Urothelium cell line (cell line): Measurements from ENCODE around the gene CERS1.

ENCODE experiments used
- DNase-seq: peaks from one replicate; pipeline ENCODE4 v3.0.0; 2011; ENCODE audit warnings: low spot score, mixed read lengths
- FAIRE-seq: peaks from 2 replicates; lab custom pipeline; 2011; peaks lifted over from hg19 to GRCh38; lab: Jason Lieb, UNC

Gene CERS1

GRCh38 chr19:18878058-18878797 is 17.7 kb downstream of the CERS1 start:
- no peak for DNase-seq
- no peak for FAIRE-seq

DNA sequence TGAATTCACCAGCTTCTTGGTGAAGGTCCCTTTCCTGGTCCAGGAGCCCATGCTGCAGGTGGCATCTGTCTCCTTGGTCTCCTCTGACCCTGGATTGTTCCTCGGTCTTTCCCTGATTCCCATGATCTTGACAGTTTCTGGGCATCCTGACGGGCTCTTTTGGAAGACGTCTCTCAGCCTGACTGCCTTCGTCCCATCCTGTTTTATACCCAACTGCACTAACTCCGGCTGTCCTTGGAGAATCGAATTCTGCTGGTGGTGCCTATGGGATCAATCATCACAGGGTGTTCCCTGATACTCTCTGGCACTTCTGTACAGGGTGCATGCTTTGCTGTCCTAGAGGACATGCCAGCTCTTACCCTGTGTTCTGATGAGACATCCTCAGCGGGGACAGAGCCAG is 19.1 kb downstream of the CERS1 start:
- no peak for FAIRE-seq
- DNase-seq, result no peak

DNA sequence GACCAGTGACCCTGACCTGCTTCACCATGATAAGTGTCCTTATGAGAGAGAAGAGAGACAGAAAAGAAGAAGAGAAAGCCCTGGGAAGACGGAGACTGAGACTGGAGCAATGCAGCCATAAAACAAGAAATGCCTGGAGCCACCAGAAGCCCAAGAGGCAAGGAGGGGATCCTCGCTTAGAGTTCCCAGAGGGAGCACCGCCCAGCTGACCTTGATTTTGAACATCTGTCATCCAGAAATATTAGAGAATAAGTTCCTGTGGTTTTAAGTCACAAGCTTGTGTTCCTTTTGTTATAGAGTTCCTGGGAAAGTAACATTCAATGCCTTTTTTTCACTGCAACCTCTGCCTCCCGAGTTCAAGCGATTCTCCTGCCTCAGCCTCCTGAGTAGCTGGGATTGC is 20.2 kb downstream of the CERS1 start:
- FAIRE-seq (no peak), DNase-seq (no peak)

DNA sequence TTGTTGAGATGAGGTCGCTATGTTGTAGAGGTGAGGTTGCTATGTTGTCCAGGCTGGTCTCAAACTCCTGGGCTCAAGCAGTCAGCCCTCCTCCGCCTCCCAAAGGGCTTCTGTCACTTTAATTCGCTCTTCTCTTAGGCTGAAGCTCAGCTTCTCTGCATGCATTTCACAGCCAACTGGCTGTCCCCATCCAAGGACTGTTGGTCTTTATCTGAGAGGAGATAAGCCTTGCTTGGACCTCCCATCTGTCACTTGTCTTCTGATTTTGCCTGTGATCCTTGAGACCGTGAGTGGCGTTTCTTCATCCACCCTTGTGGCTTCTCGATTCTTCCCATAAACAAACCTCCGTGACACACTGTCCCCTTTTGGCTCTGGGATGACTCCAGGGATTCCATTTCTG is 24.4 kb downstream of the CERS1 start:
- no peak for FAIRE-seq

GRCh38 chr19:18870531-18871172 is 25.3 kb downstream of the CERS1 start:
- DNase-seq (no peak), FAIRE-seq (no peak)

More for the DNA sequence above, 24.4 kb downstream of the CERS1 start:
- DNase-seq, result no peak

GRCh38 chr19:18869781-18870530 is 26.0 kb downstream of the CERS1 start:
- DNase-seq, result no peak
- FAIRE-seq, result no peak

DNA sequence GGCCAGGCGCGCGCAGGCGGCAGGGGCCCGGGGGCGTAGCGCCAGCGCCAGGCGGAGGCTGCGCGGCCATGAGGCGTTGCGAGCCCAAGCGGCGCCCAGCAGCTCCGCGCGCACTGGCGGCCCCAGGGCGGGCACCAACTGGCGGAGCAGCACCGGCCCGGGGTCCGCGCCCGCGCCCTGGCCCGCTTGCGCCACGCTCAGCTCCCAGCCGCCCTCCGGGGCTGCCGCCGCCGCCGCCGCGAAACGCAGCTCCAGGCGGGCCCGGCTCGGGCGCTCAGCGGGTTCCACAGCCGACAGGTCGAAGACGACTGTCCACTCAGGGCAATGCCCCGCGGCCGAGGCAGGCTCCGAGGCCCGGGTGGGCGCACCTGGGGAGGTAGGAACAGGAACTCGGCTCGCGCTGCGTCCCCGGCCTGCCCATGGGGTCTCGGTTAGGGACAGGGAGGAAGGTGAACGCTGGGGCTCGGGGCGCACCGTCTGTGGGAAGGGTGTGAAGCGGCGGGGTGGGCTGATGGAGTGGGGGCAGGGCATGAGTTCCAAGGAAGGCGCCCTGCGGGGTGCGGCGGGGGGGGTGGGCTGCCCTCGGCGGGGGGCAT is 26.8 kb downstream of the CERS1 start:
- FAIRE-seq (no peak), DNase-seq (no peak)

DNA sequence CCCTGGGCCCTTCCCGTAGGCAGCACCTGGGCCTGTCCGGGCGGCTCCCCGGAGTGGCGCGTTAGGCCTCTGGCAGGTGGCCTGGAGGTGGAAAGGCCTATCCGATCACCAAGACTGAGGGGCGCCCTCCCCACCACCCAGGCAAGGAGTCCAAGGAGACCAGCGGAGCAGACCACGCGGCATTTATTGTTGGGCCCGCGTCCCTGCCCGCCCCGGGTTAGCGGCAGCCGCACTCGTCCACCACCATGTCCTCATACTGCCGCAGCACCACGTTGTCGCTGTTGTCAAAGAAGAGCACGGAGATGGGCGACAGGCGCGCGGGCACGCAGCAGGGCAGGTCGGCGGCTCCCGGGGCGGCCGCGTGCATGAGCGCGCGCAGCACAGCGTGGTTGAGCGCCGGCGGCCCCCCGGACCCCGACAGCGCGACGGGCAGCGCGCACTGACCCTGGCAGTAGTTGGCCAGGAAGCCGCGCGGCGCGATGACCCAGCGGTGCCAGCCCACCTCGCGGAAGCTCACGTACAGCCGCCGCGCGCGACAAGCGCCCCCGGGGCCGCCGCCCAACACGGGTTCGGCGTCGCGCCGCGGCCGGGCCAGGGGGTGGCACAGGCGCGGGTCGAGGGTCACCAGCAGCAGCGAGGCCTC is 27.5 kb downstream of the CERS1 start:
- no peak for DNase-seq
- FAIRE-seq, result no peak

GRCh38 chr19:18867751-18868150 is 28.2 kb downstream of the CERS1 start:
- no peak for FAIRE-seq

DNA sequence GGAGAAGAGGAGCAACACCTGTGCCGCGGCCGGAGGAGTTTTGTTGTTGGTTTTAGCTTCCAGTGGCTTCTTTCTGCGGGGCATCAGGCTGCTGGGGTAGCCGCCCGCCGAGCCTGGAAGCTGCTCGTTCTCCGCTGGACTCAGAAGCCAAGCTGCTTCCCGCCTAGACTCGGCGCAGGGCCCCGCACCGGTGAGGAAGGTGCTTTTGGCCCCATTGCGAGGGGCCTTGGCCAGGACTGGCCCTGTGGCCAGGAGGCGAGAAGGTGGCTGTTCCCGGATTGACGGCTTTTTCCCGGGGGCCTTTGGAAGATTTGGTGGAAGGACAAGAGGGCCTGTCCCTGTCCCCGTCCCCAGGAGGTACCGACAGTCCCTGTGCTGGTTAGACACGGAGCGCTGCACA is 28.8 kb downstream of the CERS1 start:
- FAIRE-seq (no peak), DNase-seq (no peak)

More at GRCh38 chr19:18867751-18868150, 28.2 kb downstream of the CERS1 start:
- DNase-seq, result no peak

- FAIRE-seq, result no peak
- DNase-seq, result no peak
Measured at GRCh38 chr19:18866800-18867123, 29.2 kb downstream of the CERS1 start.

DNA sequence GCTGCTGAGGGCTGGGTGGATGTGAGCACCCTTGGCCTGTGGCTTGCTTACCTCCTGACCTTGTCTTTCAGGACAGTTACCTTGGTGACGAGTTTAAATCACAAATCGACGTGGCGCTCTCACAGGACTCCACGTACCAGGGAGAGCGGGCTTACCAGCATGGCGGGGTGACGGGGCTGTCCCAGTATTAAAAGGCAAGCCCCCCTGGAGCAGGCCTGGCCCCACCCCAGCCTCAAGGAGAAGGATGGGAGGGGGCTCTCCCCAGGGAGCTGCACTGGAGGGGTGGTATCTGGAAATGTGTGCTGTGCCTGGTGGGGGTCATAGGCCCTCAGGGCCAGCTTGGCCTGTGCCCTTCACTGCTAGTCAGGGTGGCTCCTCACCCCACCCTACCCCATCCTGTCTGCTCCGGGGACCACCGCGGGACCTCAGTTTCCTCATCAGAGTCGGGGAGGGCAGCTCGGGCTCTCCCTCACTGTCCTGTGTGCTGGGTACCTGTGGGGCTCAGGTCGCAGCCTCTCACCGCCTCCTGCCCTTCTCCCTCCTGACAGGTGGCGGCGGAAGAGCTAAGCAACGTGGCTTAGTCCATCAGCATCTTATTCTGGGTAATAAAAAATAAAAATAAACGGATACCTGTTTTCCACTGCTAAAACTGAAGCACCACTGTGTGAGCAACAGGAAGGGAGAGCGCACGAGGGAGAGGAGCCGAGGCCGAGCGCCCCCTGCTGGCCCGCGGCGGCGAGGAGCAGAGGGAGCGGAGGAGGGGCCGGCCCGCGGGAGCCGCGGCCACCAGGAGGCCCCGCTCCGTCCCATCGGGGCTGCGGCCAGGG is 29.8 kb downstream of the CERS1 start:
- FAIRE-seq, result no peak
- DNase-seq, result peak; percentile 81

DNA sequence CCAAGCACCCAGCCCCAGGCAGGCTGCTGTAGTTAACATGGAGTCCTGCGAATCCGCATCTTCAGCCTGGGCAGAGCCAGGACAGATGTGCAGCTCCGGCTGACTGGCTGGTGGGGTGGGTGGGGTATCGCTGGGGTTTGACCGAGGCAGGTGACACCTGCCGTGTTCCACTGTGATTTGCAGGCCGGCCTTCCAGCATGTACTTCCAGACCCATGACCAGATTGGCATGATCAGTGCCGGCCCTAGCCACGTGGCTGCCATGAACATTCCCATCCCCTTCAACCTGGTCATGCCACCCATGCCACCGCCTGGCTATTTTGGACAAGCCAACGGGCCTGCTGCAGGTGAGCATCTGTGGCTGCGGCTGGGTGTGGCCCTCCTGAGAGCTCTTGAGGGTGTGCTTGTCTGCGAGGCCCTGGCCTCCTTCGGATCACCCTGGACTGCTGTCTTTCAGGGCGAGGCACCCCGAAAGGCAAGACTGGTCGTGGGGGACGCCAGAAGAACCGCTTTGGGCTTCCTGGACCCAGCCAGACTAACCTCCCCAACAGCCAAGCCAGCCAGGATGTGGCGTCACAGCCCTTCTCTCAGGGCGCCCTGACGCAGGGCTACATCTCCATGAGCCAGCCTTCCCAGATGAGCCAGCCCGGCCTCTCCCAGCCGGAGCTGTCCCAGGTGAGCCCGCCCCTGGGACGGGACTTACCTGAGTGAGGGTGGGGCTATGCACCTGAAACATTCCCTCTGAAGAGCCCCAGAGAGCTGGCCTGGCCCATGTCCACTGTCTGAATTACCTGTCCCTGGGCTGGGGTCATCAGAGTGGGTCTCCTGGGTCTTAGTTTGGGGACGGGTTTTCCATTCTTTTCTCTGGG is 30.6 kb downstream of the CERS1 start:
- DNase-seq (no peak), FAIRE-seq (no peak)

GRCh38 chr19:18863843-18864362 is 32.1 kb downstream of the CERS1 start:
- FAIRE-seq (no peak), DNase-seq (no peak)

DNA sequence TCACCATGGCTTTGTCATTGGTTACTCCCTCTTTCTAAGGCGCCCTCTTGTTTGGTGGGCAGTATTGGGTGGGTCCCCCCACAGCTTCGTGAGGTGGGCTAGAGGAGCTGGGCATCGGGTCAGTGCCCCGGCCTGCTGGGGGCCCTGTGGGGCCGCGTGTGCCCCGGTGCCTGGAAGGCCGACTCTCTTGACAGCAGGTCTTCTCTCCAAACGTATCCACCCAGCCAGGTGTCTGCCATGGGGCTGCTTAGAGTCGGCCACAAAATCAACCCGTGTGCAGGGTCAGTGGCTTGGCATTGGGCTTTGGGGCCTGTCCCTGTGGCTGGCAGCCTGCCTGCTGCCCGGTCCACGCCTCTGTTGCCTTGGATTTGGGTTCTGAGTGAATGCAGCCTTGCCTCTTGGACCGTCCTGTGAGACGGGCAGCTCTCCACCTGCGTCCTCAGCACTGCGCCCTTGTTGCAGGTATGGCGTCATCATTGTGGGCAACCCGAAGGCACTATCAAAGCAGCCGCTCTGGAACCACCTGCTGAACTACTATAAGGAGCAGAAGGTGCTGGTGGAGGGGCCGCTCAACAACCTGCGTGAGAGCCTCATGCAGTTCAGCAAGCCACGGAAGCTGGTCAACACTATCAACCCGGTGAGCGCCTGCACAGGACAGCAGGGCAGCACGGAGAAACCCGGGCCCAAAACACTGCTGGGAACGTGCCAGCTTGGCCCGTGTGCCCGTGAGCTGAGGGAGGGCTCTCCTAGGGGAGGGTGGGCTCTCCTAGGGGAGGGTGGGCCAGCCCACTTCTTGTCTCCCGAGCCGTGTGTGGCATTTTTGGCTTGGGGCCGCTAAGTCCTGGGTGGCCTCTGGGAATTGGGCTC is 32.7 kb downstream of the CERS1 start:
- FAIRE-seq (no peak), DNase-seq (no peak)

GRCh38 chr19:18861917-18862316 is 34.0 kb downstream of the CERS1 start:
- FAIRE-seq (no peak), DNase-seq (no peak)

- FAIRE-seq, result no peak
- no peak for DNase-seq
Measured at GRCh38 chr19:18861235-18861634, 34.7 kb downstream of the CERS1 start.

GRCh38 chr19:18860725-18861124 is 35.2 kb downstream of the CERS1 start:
- FAIRE-seq (no peak), DNase-seq (no peak)
